Loucy (cell line): Measurements from ENCODE around the gene SLC2A11.

Experiments
- H2AFZ ChIP-seq: fragments of 200-600 bp; sonication (generic); 2 replicates; pipeline ENCODE4 v1.6.0; 2016; ENCODE audit warnings: antibody characterized with exemption, mild to moderate bottlenecking, low read length, moderate library complexity
- H3F3A ChIP-seq: fragments of 200-600 bp; 2 replicates; pipeline ENCODE4 v1.6.0; 2016; ENCODE audit warnings: antibody characterized with exemption, low read depth, mild to moderate bottlenecking
- H3K27me3 ChIP-seq: fragments of 200-600 bp; sonication (generic); 2 replicates; pipeline ENCODE4 v1.6.1; 2014; ENCODE audit warnings: low read length, mild to moderate bottlenecking; ENCODE audit not compliant: insufficient read depth, poor library complexity, severe bottlenecking
- H3K36me3 ChIP-seq: fragments of 200-600 bp; sonication (generic); 2 replicates; pipeline ENCODE4 v1.6.1; 2016; ENCODE audit warnings: low read length; ENCODE audit not compliant: insufficient read depth
- H3K4me1 ChIP-seq: fragments of 200-600 bp; sonication (generic); 2 replicates; pipeline ENCODE4 v1.5.1; 2014; ENCODE audit warnings: low read length, mild to moderate bottlenecking; ENCODE audit not compliant: insufficient read depth, poor library complexity, severe bottlenecking
- H3K4me2 ChIP-seq: fragments of 200-600 bp; sonication (generic); 2 replicates; pipeline ENCODE4 v1.6.0; 2014; ENCODE audit warnings: antibody characterized with exemption, low read length, low read depth, mild to moderate bottlenecking; ENCODE audit not compliant: poor library complexity, severe bottlenecking
- H3K4me3 ChIP-seq: fragments of 200-600 bp; sonication (generic); 2 replicates; pipeline ENCODE4 v1.5.1; 2014; ENCODE audit warnings: low read length, mild to moderate bottlenecking, mixed read lengths; ENCODE audit not compliant: poor library complexity, severe bottlenecking
- H3K79me2 ChIP-seq: fragments of 200-600 bp; sonication (generic); 2 replicates; pipeline ENCODE4 v1.6.1; 2014; ENCODE audit warnings: low read length; ENCODE audit not compliant: insufficient read depth
- H3K9ac ChIP-seq: fragments of 200-600 bp; sonication (generic); 2 replicates; pipeline ENCODE4 v1.6.0; 2014; ENCODE audit warnings: mild to moderate bottlenecking, low read depth, low read length, moderate library complexity; ENCODE audit not compliant: poor library complexity, severe bottlenecking
- H3K9me2 ChIP-seq: fragments of 200-600 bp; sonication (generic); replicated peaks from 2 replicates; pipeline ENCODE4 v1.6.1; 2016; ENCODE audit warnings: low read depth, low read length, mixed read lengths
- H3K9me3 ChIP-seq: fragments of 200-600 bp; sonication (generic); 2 replicates; pipeline ENCODE4 v1.6.1; 2014; ENCODE audit warnings: mild to moderate bottlenecking, antibody characterized with exemption, low read length, low read depth; ENCODE audit not compliant: insufficient read depth
- H4K20me1 ChIP-seq: fragments of 200-600 bp; sonication (generic); 2 replicates; pipeline ENCODE4 v1.6.0; 2014; ENCODE audit warnings: antibody characterized with exemption, low read length, mild to moderate bottlenecking; ENCODE audit not compliant: insufficient read depth, poor library complexity, severe bottlenecking
- CTCF ChIP-seq: fragments of 200-600 bp; sonication (generic); conservative IDR thresholded peaks from 2 replicates; pipeline ENCODE4 v1.5.1; 2014; ENCODE audit warnings: mild to moderate bottlenecking, antibody characterized with exemption, low read length
- EZH2phosphoT487 ChIP-seq: fragments of 200-600 bp; IDR thresholded peaks from 2 replicates; pipeline ENCODE4 v1.6.1; 2018; ENCODE audit warnings: antibody characterized with exemption, mild to moderate bottlenecking, moderate library complexity, borderline replicate concordance

The SLC2A11 gene

GRCh38 chr22:23831261-23831660 lies 26.4 kb upstream of the SLC2A11 start:
- no peak overlapping the region for H2AFZ ChIP-seq
- peaks cover 6% of the 10 kb centered on the region for H4K20me1 ChIP-seq
- no peak overlapping the region for H3K9ac ChIP-seq
- H3K4me3 ChIP-seq: no peak overlapping the region
- no peak overlapping the region for H3K4me2 ChIP-seq
- no peaks in the 10 kb centered on the region for H3K4me1 ChIP-seq
- no peaks in the 10 kb centered on the region for H3K9me2 ChIP-seq
- H3F3A ChIP-seq: no peaks in the 10 kb centered on the region
- H3K79me2 ChIP-seq: peaks cover 10% of the 10 kb centered on the region; the same call in 1 of the 2 replicates
- TF ChIP-seq EZH2phosphoT487: no peak
- TF ChIP-seq CTCF: no peak
- no peaks in the 10 kb centered on the region for H3K9me3 ChIP-seq
- H3K36me3 ChIP-seq: peaks cover 85% of the 10 kb centered on the region; the same call in 1 of the 2 replicates
- H3K27me3 ChIP-seq: no peaks in the 10 kb centered on the region

- no peak overlapping the region for H3K4me2 ChIP-seq
- no peaks in the 10 kb centered on the region for H3K4me1 ChIP-seq
- H3K27me3 ChIP-seq: no peaks in the 10 kb centered on the region
- H3K4me3 ChIP-seq: no peak overlapping the region
- peaks cover 85% of the 10 kb centered on the region; the same call in 1 of the 2 replicates for H3K36me3 ChIP-seq
- TF ChIP-seq CTCF: no peak
- H3K9ac ChIP-seq: no peak overlapping the region
- no peaks in the 10 kb centered on the region for H3K9me3 ChIP-seq
- H3K79me2 ChIP-seq: peaks cover 13% of the 10 kb centered on the region; the same call in 1 of the 2 replicates
- H3K9me2 ChIP-seq: no peaks in the 10 kb centered on the region
- H4K20me1 ChIP-seq: peaks cover 6% of the 10 kb centered on the region
- H2AFZ ChIP-seq: no peak overlapping the region
- H3F3A ChIP-seq: no peaks in the 10 kb centered on the region
Measured at GRCh38 chr22:23831781-23832180, 25.9 kb upstream of the SLC2A11 start.

GRCh38 chr22:23832226-23833016 lies 25.3 kb upstream of the SLC2A11 start:
- Histone ChIP-seq H2AFZ (no peak overlapping the region), H3K4me1 (no peaks in the 10 kb centered on the region), H3K9me2 (no peaks in the 10 kb centered on the region), H3K9ac (no peak overlapping the region), H3K27me3 (no peaks in the 10 kb centered on the region), H3K4me2 (no peak overlapping the region), H4K20me1 (peaks cover 6% of the 10 kb centered on the region), H3F3A (no peaks in the 10 kb centered on the region), H3K4me3 (no peak overlapping the region), H3K79me2 (peaks cover 14% of the 10 kb centered on the region; the same call in 1 of the 2 replicates), H3K36me3 (peaks cover 82% of the 10 kb centered on the region; the same call in 1 of the 2 replicates), H3K9me3 (no peaks in the 10 kb centered on the region)
- TF ChIP-seq EZH2phosphoT487: no peak
- no peak for TF ChIP-seq CTCF
